Cerebellar cortex (tissue), 1 donor: Measurements from ENCODE around the gene STAU1.
"Not testable (repeated sequence)": the region's sequence is repeated elsewhere in the genome, so short reads cannot be mapped to it uniquely, and the experiment has no call there.

Experiments
- DNase-seq: peaks from one replicate; pipeline ENCODE4 v3.0.0-alpha.2; 2015; ENCODE audit warnings: low spot score

The STAU1 gene

DNA sequence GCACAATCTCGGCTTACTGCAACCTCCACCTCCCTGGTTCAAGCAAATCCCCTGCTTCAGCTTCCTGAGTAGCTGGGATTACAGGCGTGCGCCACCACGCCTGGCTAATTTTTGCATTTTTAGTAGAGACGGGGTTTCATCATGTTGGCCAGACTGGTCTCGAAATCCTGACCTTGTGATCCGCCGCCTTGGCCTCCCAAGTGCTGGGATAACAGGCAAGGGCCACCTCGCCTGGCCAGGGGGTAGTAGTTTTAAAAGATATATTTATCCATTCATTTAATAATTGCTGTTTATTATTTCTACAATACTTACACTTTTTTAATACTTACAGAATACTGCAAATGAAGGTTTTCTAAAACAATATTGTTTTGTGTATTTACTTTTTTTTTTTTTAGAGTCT, 15.6 kb upstream of the STAU1 start:
- DNase-seq: no peak

- DNase-seq: no peak
Observed at GRCh38 chr20:49203011-49203410, 14.9 kb upstream of the STAU1 start.

GRCh38 chr20:49199729-49200293, 11.7 kb upstream of the STAU1 start:
- no peak for DNase-seq

DNA sequence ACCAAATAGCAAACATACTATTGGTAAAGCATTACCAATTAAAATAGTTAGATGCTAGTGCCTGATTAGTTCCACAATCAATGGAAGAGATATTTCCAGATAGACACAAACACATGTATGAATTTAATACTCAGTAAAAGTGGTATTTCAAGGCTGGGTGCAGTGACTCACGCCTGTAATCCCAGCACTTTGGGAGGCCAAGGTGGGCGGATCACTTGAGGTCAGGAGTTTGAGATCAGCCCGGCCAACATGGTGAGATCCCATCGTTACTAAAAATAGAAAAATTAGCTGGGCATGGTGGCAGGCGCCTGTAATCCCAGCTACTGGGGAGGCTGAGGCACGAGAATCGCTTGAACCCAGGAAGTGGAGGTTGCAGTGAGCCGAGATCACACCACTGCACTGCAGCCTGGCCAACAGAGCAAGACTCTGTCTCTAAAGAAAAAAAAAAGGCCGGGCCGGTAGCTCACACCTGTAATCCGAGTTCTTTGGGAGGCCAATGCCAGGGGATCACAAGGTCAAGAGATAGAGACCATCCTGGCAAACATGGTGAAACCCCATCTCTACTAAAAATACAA, 4.9 kb upstream of the STAU1 start:
- DNase-seq: not testable (repeated sequence)

DNA sequence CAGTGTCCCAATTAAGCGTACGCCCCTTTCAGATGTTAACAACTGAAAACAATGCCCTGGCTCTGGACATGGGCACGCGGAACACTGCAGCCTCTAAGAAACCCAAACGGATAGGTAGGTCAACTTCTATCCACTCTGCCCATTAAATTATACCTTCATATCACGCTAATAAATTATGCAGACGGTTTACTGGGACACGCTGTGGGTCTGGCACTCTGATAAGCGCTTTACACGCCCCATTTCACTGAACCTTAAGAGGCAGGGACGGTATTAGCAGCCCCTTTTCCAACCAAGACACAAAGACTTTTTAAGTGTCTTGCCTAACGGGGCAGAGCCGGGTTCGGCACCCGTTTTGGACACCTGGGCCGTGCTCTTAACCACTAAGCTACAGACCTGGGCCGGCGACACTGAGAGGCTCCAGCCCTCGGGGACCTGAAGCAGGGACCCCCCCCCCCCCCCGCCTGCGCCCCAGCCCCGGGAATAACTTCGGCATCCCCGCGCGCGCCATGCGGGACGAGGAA, 744 bp downstream of the STAU1 start:
- peak; percentile 17 for DNase-seq

DNA sequence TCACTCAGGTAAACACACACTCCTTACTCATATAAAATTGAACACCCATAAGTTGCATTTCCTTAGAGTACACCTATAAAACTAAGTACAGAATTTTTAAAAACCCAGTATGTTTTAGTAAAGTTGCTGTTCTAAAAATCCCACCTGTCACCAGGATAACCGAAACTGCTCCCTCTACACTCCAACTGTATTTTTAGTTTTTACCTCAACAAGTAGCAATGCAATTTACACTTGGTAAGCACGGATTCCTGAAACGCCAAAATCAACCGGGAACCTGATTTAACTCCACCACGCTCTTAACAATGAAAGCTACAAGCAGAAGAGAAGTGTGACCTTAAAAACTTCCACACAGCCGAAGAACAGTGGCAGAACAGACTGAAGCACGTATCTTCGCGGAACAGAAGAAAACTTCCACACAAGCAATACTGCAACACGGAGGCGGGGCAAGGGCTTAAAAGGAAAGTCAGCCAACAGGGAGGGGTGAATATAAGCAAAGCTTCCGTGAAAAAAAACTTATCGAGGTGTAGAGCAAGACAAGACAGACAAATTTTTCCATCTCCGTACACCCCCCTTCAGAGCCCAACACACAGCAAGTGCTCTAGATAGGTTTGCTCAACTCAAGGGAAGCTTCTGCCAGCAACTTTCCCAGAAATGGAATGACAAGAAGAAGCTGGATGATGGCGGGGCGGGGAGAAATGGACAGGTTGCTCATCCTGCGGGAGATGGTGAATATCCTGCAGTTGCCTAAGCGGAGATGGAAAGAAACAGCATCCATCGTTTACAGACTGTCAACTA, 1.4 kb downstream of the STAU1 start:
- peak; percentile 46 for DNase-seq

- no peak for DNase-seq
Observed at GRCh38 chr20:49185071-49185761, 2.9 kb downstream of the STAU1 start.

- no peak for DNase-seq
Observed at GRCh38 chr20:49184691-49185070, 3.5 kb downstream of the STAU1 start.

GRCh38 chr20:49184084-49184501, 4.0 kb downstream of the STAU1 start:
- DNase-seq: not testable (repeated sequence)

GRCh38 chr20:49183444-49183843, 4.7 kb downstream of the STAU1 start:
- DNase-seq: no peak

GRCh38 chr20:49181265-49181877, 6.8 kb downstream of the STAU1 start:
- DNase-seq: no peak

DNA sequence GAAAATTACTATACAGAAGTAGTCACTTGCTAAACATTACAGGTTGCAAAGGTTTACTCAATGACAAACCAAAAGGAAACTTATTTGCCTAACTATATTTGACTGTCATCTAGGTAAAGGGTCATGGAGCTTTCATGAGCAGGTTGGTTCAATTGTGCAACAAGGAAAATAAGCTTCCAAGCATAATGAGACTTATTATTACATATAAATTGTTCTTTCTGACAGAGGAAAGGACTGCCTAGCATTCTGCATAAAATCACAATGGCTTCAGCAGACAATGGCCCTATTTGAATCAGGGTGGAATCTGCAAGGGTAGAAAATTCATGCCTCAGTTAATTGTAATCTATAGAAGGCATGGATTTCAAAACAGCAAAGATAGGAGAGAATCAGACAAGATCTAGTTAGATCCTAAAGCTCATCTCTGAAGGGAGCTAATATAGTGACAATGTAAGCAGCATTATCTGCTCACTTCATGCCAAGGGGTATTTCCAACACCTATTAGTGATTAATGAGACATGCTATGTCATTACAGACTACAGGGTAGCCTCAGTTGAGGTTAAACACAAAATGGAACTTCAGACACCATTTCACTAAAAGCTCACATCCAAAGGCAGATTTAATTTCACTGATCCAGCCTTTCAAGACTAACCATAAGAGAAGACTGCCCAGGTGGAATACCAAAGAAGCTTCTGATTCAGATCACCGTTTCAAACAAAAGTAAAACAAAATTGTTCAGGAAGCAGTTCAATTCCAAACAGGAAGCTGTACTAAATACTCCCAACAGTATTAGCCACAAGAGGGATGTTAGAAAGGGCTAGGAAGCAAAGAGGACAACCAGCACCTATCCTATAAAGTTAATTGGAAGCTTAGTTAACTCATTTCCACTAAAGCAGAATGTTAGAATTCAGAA, 8.5 kb downstream of the STAU1 start:
- no peak for DNase-seq

GRCh38 chr20:49174183-49174582, 14.0 kb downstream of the STAU1 start:
- no peak for DNase-seq

DNA sequence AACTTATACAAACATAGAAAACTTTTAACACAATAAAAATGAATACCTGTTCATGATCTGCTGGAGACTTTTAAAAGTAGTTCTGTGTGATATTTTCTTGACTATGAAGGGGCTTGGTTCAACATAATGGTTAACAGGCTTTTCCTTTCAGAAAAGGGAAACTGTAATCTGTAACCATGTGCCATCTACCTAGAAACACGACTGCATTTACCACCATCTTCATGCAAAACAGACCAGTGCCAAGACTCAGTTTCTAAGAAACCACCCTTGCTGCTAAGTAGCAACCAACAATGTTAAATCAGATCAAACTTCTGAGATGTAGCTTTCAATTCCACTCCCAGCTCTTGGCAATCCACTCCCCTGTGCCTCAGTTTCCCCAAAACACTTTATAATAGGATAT, 15.7 kb downstream of the STAU1 start:
- DNase-seq: no peak

DNA sequence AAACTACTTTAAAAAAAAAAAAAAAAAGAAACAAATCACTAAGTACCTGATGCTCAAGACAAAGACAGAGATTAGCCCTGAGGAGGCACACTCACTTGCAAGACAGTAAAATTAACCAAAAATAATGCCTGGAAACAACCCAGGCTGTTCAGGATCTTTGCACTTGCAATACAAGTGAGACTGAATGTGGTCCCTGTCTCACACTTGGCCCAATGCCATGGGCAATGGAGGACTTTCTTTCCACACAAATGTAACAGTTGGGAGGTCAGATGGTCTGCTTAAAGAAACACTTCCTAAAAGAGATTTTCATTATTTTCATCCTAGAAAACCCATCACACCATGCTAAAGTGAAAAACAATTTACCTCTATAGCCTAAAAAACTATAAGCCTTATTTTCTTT, 16.2 kb downstream of the STAU1 start:
- DNase-seq: no peak

DNA sequence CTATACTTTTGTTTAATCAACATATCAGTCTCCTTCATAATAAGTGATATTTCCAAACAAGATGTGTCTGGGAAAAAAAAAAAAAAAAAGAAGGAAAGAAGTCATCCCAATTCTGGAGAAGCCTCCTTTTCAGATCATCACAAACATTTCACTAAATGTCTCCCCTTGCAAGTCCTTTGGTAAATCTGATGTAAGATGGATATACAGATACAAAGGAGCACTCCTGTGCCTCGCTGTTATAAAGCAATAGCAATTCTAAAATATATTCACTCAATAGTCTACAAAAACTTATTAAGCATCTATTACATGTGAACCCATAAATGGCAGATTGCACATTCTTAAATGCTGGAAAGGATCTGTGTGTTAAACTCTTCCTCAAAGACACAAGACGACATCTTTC, 17.4 kb downstream of the STAU1 start:
- no peak for DNase-seq

GRCh38 chr20:49169547-49169946, 18.6 kb downstream of the STAU1 start:
- no peak for DNase-seq

- DNase-seq: not testable (repeated sequence)
Observed at GRCh38 chr20:49168864-49169263, 19.3 kb downstream of the STAU1 start.

- no peak for DNase-seq
Observed at GRCh38 chr20:49167811-49168507, 20.2 kb downstream of the STAU1 start.
